HT-29 (cell line): ENCODE data around the gene LAPTM5. TPM values are rescaled to one million over a fixed set of nuclear protein-coding genes. Genes with fewer than 3 reads are reported as not detected.

ENCODE experiments used
- DNase-seq: peaks from one replicate; pipeline ENCODE4 v3.0.0-alpha.2; 2015; ENCODE audit warnings: low spot score
- total RNA-seq: library from RNA; depleted of rRNA; stranded (reverse); fragments of >200 nt; shearing (Covaris generic); gene quantifications from 2 replicates; pipeline ENCODE4 v1.2.3, GENCODE V29; 2014

LAPTM5 gene
- total RNA-seq, 1 experiment from 2014 or later, result 0.08 TPM

DNA sequence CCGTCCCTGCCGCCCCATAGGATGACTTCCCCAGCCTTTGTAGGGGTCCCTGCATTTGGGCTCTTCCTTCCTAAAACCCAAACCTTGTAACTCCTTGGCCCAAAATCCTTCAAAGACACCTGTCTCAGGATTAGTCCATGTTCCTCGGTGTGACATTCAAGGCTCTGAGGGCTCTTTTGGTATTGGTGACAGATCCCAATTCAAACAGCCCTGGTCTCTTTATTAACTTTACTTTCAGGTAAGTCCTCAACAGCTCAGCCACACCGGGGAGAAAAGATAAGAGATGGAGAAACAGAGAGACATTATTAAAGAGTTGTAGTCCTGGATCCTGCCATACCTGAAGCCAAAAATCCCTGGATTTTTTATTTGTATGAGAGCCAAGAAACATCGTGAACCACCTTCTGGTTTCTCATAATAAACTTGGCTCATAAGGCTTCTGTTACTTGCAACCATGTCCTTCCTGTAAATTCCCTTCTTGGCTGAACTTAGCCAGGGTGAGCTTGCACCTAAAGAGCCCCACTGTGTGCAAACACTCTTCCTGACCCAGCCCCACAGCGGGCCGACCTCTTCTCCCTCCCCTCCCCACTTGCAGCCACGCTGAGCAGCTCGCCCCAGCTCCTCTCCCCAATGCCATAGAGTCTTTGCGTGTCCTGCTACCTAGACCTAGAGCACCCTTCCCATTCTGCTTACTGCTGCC is 26.3 kb downstream of the LAPTM5 start:
- DNase-seq, result no peak

DNA sequence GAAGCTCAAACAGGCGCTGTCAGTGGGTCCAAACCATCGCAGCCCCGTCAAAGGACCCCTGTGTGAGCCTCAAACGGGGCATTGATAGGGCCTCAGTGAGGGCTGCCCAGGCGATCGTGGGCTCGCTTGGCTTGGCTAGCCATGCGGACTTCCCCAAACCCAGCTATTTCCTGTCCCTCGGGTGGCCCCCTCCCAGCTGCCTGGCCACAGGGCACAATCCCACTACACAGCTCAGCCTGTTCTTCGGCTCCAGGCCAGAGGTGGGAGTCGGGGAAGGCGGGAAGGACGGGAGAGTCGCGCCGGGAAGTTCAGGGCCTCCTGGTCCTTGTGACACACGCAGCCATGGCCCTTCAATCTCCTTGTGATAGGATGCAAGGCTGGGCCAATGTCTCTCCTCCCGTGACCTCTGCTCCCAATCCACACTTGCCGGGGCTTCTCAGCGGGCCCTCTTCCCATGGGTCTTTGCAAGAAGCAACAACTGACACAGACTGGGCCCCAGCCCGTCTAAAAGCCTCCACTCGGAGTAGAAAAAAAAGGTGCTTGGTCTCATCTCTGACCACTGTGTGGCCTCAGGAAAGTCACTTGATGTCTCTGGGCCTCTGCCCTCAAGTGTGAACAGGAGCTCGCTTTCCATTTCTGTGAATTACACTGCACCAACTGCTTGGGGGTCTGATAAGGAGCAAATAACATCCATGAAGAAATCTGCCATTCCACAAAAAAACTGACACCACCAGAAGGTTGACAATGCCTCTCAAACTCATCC is 27.0 kb downstream of the LAPTM5 start:
- DNase-seq, result no peak

DNA sequence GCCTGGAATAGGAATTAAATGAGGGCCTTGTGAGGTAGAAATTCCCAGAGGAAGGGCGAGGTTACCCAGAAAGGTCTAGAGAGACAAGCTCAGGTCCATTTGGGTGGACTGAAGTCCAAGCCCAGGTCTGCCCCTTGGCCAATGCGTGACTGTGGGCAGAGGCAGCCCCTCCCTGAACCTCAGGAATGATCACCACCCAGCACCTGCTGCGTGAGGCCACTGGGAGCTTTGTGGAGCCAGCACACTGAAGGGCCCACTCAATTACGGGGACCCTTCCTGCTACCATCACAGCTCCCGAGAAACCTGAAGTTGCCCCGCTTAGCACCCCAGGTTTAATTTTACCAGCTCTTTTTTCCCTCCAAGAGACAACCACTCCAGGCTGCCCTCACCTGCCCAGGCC is 27.7 kb downstream of the LAPTM5 start:
- DNase-seq, result no peak

DNA sequence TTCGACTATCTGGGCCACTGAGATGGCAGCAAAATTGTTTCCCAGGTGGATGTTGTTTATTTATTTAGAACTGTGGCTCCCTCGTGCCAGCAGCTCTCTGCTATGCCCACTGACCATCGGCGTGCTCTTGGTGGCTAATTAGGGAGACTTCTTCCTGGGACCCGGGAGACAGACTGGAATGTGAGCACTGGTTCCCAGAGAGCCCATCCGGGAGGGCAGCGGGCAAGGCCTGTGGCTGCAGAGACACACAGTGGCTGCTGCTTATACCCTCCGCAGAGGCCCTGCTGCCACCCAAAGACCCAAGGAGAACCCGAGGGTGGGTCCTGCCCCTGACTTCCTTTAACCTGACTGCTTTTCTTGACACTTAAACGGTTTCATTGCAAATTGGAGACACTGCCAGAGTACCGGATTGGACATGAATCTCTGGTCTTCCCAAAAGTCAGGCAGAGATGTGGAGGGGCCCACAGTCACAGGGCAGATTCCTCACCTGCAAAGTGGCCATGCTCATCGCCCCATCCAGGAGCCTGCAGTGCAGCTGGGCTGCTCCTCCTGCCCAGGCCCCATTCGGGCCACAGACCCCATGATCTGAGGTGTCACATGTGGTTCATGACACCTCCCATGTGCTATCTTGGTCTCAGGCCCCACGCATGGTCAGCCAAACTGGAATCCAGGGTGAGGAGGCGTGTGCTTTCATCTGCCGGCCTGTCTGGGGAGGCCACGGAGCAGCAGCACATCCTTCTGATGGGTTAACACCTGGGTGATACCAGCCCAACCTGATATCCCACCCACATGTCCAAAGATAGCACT is 28.5 kb downstream of the LAPTM5 start:
- no peak for DNase-seq

DNA sequence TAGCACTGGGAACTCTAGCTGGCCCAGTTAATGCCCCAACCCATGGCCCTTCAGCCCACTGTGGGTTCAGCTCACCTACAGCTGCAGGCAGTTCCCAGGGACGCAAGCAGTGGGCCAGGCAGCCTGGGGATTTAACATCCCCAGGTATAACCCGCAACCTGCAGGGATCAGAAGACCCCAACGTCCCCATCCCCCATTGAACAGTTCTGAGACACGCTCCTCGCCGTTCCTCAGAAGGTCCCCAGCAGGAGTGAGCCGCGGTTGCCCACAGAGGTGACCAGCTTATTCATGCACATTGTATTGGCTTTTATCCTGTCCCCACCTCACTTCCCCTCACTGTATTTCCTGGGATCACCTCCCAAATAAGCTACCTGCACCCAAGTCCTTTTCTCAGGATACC is 29.2 kb downstream of the LAPTM5 start:
- DNase-seq, result no peak

DNA sequence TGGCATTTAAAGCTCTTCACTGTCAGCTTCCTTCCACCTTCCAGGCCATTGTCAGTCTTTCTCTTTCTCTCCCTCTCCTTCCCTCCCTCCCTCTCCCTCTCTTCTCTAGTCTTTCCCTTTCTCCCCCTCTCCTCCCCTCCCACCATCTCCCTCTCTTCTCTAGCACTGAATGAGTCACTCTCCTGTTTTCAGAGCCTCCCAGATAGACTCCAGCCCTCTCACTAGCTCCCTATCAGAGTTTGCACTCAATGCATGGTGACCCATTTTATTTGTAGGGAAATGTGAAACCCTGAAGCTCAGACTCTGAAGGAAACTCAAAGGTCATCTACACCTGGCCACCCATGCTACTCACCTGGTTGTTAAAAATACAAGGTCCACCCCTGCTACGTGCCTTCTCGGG is 29.8 kb downstream of the LAPTM5 start:
- no peak for DNase-seq

DNA sequence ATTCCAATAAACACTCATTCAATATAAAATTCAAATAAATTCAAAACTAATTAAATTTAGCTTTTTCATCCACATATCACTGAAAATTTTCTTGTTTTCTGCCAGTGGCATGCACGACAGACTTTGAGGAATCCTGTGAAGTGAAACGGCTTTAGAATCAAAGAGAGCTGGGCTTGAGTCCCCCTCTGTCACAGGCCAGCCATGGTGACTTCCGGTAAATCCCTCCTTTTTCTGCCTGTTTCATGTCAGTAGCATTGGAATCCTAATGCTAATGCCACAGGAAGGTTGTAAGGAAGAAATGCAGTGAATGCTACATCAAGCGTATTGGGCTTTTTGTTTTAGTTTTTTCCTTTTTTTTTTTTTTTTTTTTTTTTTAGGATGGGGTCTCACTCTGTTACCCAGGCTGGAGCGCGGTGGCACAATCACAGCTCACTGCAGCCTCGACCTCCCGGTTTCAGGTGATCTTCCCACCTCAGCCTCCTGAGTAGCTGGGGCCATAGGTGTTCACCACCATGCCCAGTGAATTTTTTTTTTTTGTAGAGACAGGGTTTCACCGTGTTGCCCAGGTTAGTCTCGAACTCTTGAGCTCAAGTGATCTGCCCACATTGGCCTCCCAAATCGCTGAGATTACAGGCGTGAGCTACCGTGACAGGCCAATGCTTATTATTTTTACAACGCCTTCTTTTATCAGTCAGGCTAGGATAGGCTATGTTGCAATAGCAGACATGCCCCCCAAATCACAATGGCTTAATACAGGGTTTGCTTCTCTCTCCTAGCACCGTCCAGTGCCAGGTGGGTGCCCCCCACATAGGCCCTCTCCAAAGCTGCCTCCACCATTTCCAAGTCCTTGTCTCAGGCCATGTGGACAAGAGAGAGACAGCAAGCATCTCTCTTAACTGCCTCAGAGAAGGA is 30.5 kb downstream of the LAPTM5 start:
- DNase-seq, result no peak

DNA sequence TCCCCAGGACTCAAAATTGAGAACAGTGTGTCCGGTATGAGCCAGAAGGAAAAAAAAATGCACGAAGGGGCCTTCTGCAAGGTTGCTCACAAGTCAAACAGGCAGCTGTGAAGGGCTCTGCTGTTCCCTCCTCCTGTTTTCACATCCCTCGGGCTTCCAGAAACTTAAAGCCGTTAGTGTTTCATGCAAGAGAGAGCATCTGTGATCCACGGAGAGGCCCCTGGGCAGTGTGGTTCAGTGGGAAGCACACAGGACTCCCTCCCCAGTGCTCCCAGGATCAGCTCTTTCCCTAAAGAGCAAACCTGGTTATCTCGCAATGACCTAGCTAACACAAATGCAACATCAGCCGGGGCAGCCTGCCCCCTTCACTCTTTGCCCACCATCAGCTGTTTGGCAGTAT is 31.3 kb downstream of the LAPTM5 start:
- no peak for DNase-seq

DNA sequence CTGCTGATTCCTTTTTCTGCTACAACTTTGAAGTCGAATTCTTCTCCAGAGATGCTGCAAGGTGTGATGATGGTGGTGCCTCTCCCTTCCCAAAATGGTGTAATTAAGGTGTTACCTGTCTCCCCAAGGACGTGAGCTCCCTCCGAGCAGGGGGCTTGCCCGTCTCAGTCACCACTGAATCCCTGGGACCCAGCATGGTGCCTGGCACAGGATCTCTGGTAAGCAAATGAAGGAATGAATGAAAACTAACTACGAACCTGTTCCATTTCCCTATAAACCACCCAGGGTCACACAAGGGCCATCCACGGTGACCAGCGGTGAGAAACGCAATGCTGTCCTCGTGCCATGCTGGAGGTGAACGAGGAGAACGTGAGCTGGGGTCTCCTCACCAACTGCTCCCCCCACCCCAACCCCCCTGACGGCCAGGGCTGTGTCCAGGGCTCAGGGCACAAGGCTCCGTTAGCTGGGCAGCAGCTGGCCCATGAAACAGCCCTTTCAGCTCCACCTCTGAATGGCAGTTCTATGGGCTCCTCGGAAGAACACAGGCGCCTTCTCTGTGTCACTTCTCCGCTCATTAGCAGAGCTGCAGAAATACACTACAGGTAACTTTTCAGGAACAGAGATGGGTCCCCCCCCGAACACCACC is 32.0 kb downstream of the LAPTM5 start:
- no peak for DNase-seq

DNA sequence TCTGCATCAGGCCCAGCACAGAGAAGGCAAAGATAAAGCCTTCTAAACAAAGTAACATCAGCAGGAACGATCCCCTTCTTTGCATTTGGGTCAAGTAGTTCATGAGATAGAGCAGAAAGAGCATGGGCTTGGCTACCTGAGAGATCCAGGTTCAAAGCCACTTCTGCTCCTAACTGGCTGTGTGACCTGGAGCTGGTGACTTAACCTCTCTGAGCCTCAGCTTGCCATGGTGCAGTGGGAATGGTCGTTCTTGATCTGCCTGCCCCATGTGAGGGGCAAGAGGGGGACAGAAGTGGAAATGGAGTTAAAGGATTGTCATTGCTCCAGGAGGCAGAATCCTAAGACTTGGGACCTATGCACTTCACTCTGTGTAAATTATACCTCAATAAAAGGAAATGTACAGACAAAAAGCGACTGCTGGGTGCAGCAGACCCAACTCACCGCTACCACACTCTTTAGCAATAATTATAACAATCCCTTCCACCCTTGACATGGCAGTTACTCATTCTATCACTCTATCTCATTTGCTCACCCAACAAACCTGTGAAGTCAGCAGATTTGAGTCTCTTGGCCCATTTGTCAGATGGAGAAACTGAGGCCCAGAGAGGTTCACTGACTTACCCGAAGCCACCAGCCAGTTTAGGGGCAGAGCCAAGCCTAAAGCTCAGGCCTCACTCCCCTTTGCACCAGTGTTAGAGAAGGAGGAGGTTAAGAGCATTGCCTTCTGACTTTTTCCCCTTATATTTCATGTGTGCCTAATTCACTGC is 32.7 kb downstream of the LAPTM5 start:
- DNase-seq, result no peak

DNA sequence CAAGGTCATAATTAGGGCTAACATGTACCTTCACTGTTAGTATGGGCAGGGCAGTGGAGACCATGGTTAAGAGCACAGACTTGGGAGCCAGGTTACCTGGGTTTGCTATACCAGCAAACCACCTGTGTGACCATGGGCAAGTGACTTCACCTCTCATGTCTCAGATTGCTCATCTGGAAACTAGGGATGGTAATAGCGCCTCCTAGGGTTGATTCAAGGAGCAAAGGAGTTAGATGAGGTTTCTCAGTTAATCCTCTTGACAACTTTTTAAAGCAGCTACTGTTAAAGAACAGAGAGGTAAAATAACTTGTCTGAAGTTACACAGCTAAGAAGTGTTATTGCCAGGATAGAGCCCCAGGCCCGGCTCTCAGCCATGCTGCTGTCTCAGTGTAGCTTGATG is 33.4 kb downstream of the LAPTM5 start:
- DNase-seq, result no peak

DNA sequence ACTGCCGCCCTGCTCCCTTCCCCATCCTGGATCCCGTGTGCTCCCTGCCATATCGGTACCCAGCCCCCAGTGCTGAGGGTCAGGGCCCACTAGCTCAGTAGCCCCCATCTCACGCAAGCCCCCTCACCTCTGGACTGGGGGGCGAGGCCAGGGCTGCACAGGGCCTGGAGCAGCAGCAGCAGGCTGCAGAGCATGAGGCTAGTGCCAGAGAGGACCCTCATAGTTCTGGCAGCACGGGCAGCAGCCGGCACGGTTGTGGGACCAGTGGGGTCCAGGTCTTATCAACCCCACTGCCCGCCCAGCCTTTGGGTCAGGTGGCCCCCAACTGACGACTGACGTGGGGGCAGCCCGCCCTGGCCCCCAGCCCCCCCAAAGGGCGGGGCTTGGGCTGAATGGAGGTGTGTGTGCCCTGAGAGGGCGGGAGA is 34.2 kb downstream of the LAPTM5 start, which contains the start of gene MATN1:
TSS of gene MATN1 (minus strand) at position 255 of the 425 bp plus-strand sequence. CDS start at position 221, 34 bp downstream.
- DNase-seq, result no peak

DNA sequence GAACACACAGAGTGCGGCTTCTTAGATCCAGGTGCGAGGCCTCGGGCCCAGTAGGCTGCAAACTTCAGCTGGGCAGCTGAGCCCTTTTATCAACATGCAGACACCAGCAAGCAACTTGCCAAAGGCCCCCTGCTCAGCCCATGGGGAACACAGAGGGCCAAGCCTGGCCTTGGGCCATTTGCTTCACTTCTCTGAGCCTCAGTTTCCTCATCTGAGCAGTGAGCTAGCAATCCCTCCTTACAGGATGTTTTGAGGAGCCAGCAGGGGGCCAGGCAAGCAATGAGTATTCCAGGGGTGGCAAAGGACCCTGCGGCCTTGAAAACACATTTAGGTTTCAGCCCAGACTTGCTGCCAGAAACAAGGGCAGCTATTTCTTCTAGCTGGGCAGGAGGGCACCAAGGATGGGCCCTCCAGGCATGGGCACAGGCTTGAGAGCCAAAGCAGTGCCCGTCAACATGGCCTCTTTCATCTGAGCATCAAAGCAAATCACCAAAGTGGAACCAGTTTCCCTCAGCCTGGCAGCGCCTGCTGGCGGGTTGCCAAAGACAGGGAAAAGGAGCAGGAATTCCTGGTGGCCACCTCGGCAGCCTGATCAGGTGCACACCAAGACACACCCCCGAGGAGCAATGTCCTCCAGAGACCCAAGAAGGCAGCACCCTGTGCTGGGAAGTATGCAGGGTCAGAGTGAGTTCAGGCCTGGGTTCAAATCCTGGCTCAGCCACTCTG is 35.6 kb downstream of the LAPTM5 start:
- peak; percentile 66 for DNase-seq

DNA sequence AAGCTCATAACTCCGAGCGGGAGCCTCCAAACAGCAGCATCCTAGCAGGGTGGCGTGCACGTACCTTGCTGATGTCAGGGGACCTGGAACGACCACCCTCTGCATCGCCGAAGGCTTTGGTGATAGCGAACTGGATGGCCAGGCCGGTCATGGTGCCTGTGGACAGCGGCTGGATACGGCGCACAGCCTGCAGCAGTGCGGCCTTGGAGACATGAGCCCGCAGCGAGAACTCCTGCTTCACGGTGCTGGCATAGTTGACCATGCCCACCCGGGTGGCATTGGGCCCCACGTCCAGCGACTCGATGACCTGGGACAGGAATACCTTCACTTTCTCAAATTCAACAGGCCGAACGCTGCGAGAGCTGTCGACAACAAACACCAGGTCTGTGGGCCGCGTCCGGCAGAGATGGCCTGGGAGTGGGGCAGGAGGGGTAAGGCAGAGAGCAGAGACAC is 36.2 kb downstream of the LAPTM5 start:
- no peak for DNase-seq

DNA sequence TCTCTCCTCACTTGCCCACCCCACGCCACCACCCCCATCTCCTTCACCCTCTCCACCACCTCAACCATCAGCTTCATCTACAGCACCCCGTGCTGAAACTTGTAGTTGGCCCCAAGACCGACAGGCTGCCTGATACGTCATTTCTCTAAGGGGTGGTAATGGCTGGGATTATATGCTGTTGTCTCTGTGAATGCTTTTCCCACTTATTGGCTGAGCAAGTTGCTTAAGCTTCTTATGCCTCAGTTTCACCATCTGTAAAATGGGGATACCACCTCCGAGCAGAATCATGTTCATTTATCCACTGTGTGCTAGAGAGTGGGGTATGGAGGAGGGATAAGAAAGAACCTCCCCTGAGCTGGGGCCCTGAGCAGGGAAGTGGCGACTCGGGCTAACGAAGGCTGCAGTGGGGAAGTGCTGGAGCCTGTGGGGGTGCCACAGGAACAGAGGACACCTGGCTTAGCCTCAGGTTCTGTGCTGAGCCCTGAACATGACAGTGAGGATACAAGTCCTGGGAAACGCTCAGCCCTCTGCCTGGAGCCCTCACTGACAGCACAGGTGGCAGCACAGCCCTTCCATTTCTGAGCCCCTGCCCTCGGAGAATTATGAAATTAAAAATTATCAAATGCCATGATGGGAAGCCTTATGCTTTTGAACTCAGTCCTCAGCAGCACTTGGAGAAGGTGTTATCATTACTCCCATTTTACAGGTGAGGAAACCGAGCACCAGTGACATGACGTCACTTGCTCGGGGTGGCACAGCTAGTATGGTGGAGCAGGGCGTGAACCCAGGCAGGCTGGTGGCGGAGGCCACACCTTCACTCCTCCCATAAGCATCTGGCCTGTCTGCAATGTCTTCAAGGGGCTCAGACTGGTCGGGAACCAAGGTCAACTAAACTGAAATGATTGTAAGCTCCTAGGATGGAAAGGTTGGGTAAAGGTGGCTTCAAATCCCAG is 37.0 kb downstream of the LAPTM5 start:
- no peak for DNase-seq

DNA sequence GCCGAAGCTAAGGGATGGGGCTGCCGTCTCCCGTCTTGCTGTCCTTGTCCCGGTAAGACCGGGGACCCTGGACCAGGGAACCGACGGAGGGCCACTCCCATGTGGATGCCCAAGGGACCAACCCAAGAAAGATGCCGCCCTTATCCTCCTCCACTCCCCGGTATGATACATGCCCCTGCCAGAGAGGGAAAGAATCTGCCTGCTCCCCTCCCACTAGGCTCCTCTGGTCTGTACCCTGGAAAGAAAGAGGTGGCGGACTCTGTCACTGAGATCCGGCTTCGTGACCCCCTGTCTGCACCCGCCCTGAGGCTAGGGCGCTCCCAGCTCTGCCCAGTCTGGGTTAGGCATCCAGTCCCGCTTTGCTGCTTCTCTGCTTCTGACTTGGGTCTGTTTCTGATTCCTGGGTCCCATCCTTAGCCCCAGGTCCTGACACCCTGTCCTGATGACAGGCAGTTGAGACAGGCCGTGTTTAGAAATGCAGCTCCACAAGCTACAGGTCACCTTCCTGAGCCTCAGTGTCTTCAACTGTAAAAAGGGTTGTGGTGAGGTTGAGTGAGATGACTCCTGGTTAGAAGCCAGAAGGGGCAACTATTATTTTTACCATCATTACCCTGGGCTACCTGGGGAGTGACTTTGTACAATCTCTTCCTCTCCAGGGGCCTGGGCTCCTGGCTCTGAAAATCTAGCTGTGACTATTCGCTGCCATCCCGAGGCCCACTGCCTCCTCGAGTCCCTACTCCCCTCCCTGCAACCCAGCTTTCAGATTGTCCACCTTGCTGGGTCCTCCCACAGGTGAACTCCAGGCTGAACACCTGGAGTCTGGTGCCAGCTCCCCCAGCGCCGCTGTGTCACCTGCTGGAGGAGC is 37.9 kb downstream of the LAPTM5 start:
- DNase-seq, result peak; percentile 84
